Sigmoid colon (tissue), 7 donors: ENCODE results near the gene TOP1. TPM values are rescaled to one million over a fixed set of nuclear protein-coding genes. Genes with fewer than 3 reads are reported as not detected.

Experiments
- DNase-seq: peaks from one replicate; pipeline ENCODE4 v3.0.0-alpha.2; 2019
- H3K27ac ChIP-seq, 4 donors: fragments of 200-600 bp; sonication (generic); one replicate each; pipeline ENCODE4 v1.5.1; 2016 to 2019; ENCODE audit warnings: mild to moderate bottlenecking in 1 of 4
- H3K27me3 ChIP-seq, 3 donors: fragments of 200-600 bp; sonication (generic); one replicate each; pipeline ENCODE4 v1.5.1; 2019; ENCODE audit warnings: mild to moderate bottlenecking in 1 of 3
- H3K36me3 ChIP-seq, 4 donors: fragments of 200-600 bp; sonication (generic); one replicate each; pipeline ENCODE4 v1.5.1; 2016 to 2019
- H3K4me1 ChIP-seq, 4 donors: fragments of 200-600 bp; sonication (generic); one replicate each; pipeline ENCODE4 v1.5.1; 2017 to 2019
- H3K4me3 ChIP-seq, 4 donors: fragments of 200-600 bp; sonication (generic); one replicate each; pipeline ENCODE4 v1.5.1; 2017 to 2019; ENCODE audit warnings: mild to moderate bottlenecking in 2 of 4, moderate library complexity in 1 of 4
- H3K9me3 ChIP-seq, 4 donors: fragments of 200-600 bp in 3 of 4; sonication (generic) in 3 of 4; one replicate each; pipeline versions ENCODE4 v1.5.1 to v1.6.1; 2013 to 2019
- EP300 ChIP-seq, 4 donors: sonication (generic); formaldehyde crosslinking; IDR thresholded peaks; one replicate each; pipeline ENCODE4 v1.6.1; 2017; ENCODE audit warnings: antibody characterized with exemption in 4 of 4
- POLR2A ChIP-seq, 2 donors: fragments of 450-650 bp; IDR thresholded peaks; one replicate each; pipeline ENCODE4 v1.6.1; 2016; ENCODE audit warnings: antibody characterized with exemption in 2 of 2, mild to moderate bottlenecking in 2 of 2, moderate library complexity in 2 of 2
- POLR2AphosphoS5 ChIP-seq, 4 donors: sonication (generic); formaldehyde crosslinking; IDR thresholded peaks; one replicate each; pipeline ENCODE4 v1.6.1; 2017; ENCODE audit warnings: antibody characterized with exemption in 4 of 4
- WGBS, 2 donors: extraction: QIAGEN DNeasy Blood & Tissue Kit; methylation state at CpG; one replicate each; pipeline ENCODE4 v1.1.7; 2013; 5-methylcytosine and 5-hydroxymethylcytosine counted together
- intact Hi-C: fragments of 100-400 bp; cut with DNase I; formaldehyde crosslinking; loops from one replicate; pipeline ENCODE4 v1.15.1; 2023
- polyA plus RNA-seq, 3 donors: library from polyadenylated mRNA; stranded (reverse); fragments of 200-250 nt; gene quantifications; one replicate each; pipeline ENCODE4 v1.2.3, GENCODE V29; 2013
- total RNA-seq, 4 donors: library from RNA; depleted of rRNA; stranded (reverse); fragments of >200 nt; gene quantifications; one replicate each; pipeline ENCODE4 v1.1.0, GENCODE V29; 2016
- TF ChIP-seq, protein P1 (sequence below), 4 experiments: fragments of 450-650 bp in 3 of 4; fragments of 200-600 bp in 1 of 4; IDR thresholded peaks; one replicate each; pipeline ENCODE4 v1.5.1; 2016 to 2019; ENCODE audit warnings: antibody characterized with exemption in 4 of 4, mild to moderate bottlenecking in 3 of 4, moderate library complexity in 2 of 4
- donor health status: healthy with polysubstance abuse.
- donor health status: Bipolar disorder and iron deficiency.
- donor health status: healthy.

TOP1 gene
- total and polyA plus RNA-seq, 7 donors = 22.0 to 45.0 (median 26.4) TPM

GRCh38 chr20:41047279-41047974, 18.8 kb downstream of the TOP1 start:
- intact Hi-C loops = no loop called here
- peaks cover 0 to 98% (median 87%) of the 10 kb centered on the region in 4 donors for H3K4me1 ChIP-seq
- H3K36me3 ChIP-seq = no peaks in the 10 kb centered on the region
- H3K4me3 ChIP-seq = peak overlapping the region in 2 of 4 donors; percentile 17 to 20
- H3K27me3 ChIP-seq = no peaks in the 10 kb centered on the region
- TF ChIP-seq POLR2AphosphoS5 (IDR thresholded peaks at IDR 0.05) (no peak), POLR2A (IDR thresholded peaks at IDR 0.05) (no peak), EP300 (IDR thresholded peaks at IDR 0.05) (no peak)
- TF ChIP-seq, protein P1, sequence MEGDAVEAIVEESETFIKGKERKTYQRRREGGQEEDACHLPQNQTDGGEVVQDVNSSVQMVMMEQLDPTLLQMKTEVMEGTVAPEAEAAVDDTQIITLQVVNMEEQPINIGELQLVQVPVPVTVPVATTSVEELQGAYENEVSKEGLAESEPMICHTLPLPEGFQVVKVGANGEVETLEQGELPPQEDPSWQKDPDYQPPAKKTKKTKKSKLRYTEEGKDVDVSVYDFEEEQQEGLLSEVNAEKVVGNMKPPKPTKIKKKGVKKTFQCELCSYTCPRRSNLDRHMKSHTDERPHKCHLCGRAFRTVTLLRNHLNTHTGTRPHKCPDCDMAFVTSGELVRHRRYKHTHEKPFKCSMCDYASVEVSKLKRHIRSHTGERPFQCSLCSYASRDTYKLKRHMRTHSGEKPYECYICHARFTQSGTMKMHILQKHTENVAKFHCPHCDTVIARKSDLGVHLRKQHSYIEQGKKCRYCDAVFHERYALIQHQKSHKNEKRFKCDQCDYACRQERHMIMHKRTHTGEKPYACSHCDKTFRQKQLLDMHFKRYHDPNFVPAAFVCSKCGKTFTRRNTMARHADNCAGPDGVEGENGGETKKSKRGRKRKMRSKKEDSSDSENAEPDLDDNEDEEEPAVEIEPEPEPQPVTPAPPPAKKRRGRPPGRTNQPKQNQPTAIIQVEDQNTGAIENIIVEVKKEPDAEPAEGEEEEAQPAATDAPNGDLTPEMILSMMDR (IDR thresholded peaks at IDR 0.05) = no peak
- H3K27ac ChIP-seq = peak overlapping the region; percentile 41 to 73 (median 70)
- H3K9me3 ChIP-seq = no peaks in the 10 kb centered on the region
- DNase-seq = no peak
- WGBS, 2 donors = 31 to 45% methylated on average over 5 of the region's 5 CpGs

- intact Hi-C loops = no loop called here
- peak overlapping the region; percentile 41 to 73 (median 70) for H3K27ac ChIP-seq
- no peak for DNase-seq
- H3K4me3 ChIP-seq = peak overlapping the region in 3 of 4 donors; percentile 10 to 20 (median 17)
- H3K9me3 ChIP-seq = no peaks in the 10 kb centered on the region
- peaks cover 0 to 99% (median 90%) of the 10 kb centered on the region in 4 donors for H3K4me1 ChIP-seq
- TF ChIP-seq POLR2A (IDR thresholded peaks at IDR 0.05) (no peak), EP300 (IDR thresholded peaks at IDR 0.05) (no peak), POLR2AphosphoS5 (IDR thresholded peaks at IDR 0.05) (no peak)
- TF ChIP-seq, protein P1 (IDR thresholded peaks at IDR 0.05) = no peak
- 0 to 1% methylated on average over 1 of the region's 1 CpG for WGBS, 2 donors
- no peaks in the 10 kb centered on the region for H3K36me3 ChIP-seq
- H3K27me3 ChIP-seq = no peaks in the 10 kb centered on the region
These were observed 19.3 kb downstream of the TOP1 start for GRCh38 chr20:41047975-41048305.

- no peaks in the 10 kb centered on the region for H3K9me3 ChIP-seq
- H3K27me3 ChIP-seq = no peaks in the 10 kb centered on the region
- H3K4me1 ChIP-seq = peaks cover 0 to 99% (median 93%) of the 10 kb centered on the region in 4 donors
- peak overlapping the region; percentile 41 to 73 (median 70) for H3K27ac ChIP-seq
- TF ChIP-seq, protein P1 (IDR thresholded peaks at IDR 0.05) = no peak
- TF ChIP-seq POLR2A (IDR thresholded peaks at IDR 0.05) = no peak
- TF ChIP-seq EP300 (IDR thresholded peaks at IDR 0.05) = no peak
- TF ChIP-seq POLR2AphosphoS5 (IDR thresholded peaks at IDR 0.05) = no peak
- peak overlapping the region in 3 of 4 donors; percentile 10 to 20 (median 17) for H3K4me3 ChIP-seq
- 3 to 15% methylated on average over 7 of the region's 7 CpGs for WGBS, 2 donors
- DNase-seq = no peak
- no peaks in the 10 kb centered on the region for H3K36me3 ChIP-seq
- intact Hi-C loops = no loop called here
These were observed 20.1 kb downstream of the TOP1 start for GRCh38 chr20:41048461-41049301.

- Histone ChIP-seq H3K27me3 (no peaks in the 10 kb centered on the region), H3K9me3 (no peaks in the 10 kb centered on the region), H3K4me1 (peaks cover 0 to 99% (median 92%) of the 10 kb centered on the region in 4 donors), H3K4me3 (no peak overlapping the region), H3K36me3 (no peaks in the 10 kb centered on the region), H3K27ac (peak overlapping the region; percentile 41 to 73 (median 70))
- intact Hi-C loops = no loop called here
- TF ChIP-seq, protein P1 (IDR thresholded peaks at IDR 0.05) = no peak
- TF ChIP-seq POLR2A (IDR thresholded peaks at IDR 0.05) (no peak), EP300 (IDR thresholded peaks at IDR 0.05) (no peak), POLR2AphosphoS5 (IDR thresholded peaks at IDR 0.05) (no peak)
- WGBS, 2 donors = 34 to 42% methylated on average over 3 of the region's 3 CpGs
- DNase-seq = no peak
These were observed 20.8 kb downstream of the TOP1 start for GRCh38 chr20:41049451-41049850.
